Activated T-helper 1 cell treated with anti-CD3 and anti-CD28 coated beads, Interleukin-2, amount 50 U/mL, for 16 hours (primary cell): Measurements from ENCODE around the gene ATR.
"Not testable (repeated sequence)": the region's sequence is repeated elsewhere in the genome, so short reads cannot be mapped to it uniquely, and the experiment has no call there.

Experiments used
- DNase-seq, 2 donors: peaks; one replicate each; pipeline ENCODE4 v3.0.0-alpha.2; 2020; ENCODE audit warnings: low read depth in 1 of 2, low spot score in 1 of 2

ATR gene

DNA sequence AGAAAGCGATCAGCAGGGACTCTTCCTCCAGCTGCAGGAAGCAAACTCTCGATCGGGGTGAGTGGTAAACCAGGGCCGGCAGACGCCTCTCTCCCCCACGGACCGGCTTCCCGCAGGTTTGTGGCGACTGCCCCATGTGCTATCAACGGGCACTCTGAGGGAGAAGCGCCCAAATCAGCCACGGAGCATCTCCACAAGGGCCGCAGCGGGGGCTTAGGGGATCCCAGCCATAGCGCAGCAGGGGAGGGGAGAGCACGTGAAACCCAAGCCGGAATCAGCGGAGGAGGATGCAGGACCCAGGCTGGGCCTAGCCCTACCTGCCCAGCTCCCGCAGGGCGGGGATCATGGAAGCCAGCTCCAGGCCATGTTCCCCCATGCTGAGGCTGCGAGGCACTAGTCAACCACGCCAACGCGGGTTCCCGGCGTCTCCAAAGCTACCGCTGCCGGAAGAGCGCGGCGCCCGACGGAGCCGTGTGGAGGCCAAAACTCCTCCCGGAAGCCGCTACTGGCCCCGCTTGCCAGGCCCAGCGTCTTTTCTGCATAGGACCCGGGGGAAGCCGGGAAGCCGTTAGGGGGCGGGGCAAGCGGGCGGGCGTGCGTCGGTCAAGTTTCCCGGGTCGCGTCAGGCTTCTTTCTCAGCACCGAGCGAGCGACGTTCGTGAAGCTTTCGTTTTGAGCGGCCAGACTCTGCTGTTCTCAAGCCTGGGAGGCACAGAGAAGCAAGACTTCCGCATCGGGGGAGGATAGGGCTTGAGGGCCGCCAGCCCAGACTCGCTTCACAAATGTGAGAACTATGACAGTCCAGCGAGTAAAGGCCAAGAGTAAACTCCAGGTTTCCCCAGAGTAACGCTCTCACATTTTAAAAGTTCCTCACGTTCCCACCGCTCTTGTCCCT lies at the start of gene ATR:
TSS of gene ATR (minus strand) at position 405 of the 895 bp plus-strand sequence. CDS start at position 376, 29 bp downstream.
- peak; percentile 91 to 94 for DNase-seq

DNA sequence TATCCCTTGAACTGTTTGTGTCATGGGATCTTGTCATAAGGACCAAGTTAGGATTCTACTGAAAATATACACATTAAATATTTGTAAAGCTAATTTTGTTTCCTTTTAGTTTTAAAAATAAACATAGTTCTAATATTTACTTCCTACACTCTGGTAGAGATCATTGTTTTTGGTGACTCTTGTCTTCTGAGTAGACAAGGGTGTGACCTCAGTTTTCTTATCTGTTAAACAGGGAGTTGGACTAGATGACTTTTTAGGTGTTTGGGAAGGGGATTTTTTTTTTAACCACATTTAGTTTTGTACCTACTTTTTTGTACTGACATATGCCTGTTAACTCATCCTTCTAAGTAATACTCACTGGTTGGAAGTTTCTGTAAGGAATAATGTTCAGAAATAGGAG lies 48.4 kb upstream of the ATR start:
- DNase-seq, result no peak

DNA sequence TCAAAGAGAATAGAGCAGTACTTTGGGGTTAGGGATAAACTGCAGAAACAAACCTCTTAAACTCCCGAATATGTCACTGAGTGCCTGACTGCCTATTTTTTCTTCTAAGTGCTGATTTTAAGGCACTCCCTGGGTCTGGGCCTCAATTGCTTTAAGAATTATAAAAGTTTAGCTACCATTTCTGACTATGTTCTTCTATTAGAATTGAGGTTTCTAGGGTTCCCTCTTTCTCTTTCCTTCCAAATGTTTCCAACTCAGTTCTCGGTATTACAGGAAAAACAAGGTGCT lies 46.6 kb upstream of the ATR start:
- no peak for DNase-seq

DNA sequence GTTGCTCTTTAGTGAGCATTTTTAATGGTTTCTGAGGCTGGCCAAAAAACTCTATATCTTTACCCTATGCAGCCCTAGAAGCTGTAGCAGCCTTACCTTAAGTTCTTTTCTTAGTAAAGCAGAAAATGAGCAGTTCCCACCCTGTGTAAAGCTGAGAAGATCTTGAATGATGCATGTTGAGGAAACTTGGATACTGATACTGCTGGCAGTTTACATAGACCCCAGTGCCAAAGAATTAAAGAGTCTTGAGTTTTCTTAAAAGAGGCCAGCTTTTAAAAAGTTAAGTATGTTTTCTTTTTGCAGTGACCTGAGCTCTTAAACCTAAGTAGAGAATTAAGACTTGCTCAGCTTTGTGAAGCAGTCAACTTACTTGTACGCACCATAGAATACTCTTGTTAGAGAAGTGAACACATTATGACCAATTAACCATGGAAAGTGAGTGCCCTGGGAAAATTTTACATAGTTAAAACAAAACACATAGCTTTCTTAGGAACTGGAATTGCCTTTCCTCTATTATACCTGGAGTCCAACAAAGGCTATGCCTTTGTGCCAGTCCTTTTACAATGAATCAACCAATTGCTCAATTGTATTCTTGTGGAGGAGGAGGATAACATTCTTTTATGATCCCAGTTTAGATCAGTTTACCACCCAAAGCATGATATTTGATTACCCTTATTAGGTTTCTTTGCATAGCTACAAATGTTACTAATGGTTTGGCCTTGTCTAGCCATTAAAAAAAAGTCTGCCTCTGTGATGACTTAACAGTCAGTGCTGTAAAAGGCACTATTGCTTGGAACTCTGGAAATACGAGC lies 46.0 kb upstream of the ATR start:
- no peak for DNase-seq

DNA sequence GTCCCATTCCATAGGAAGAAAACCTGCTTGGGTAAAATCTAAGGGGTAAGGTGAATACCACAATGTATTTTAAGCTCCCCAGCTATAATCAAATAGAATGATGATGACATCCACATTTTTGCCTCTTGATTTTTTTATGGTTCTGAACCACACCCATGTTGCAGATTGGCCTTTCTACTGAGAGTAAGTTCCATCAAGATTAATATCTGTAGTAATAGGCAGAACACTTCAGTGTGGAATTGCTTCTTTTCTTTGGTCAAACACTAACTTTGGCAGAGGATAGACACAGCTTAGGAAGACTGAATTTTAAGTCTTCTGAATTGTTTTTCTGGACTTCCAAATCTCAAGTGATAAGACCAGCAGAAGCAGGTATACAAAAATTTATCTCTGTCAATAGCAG lies 44.7 kb upstream of the ATR start:
- DNase-seq, result no peak

DNA sequence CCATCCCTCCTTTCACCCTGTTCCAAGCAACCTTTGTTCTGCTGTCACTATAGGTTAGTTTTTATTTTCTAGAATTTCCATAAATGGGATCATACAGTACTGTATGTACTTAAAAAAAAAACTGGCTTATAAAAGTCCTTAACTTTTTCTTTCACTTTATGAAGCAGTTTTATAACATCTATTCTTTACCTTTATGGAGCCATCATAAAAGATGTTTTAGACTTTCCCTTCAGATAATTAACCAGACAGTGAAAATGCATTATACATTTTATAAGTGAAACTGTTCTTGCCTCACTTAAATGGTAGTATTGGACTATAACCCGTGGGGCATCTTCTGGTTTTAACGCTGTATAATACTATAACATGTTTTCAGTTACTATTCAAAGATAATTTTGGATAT lies 43.9 kb upstream of the ATR start:
- no peak for DNase-seq

DNA sequence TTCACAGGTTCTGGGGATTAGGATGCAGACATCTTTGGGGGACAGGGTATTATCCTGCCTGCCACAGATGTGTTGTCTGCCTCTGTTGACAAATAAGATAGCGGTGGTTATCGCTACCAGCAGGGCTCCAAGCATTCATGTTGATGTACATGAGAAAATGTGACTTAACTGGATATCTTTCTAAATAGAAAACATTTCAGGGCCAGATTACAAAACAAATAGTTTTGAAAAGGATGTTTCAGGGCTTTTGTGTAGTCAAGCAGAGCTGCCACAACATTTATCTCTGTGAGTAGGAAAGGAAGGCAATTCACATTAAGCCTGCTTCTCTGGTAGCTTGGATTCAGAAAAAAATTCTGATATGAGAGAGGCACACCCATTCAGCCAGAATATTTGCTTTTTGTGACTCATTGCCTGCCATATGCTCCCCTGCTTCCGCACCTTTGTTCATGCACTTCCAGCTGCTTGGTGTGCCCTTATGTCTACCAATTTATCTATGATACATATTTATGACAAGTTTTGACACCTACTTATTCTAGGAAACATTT lies 40.5 kb upstream of the ATR start:
- DNase-seq, result no peak

DNA sequence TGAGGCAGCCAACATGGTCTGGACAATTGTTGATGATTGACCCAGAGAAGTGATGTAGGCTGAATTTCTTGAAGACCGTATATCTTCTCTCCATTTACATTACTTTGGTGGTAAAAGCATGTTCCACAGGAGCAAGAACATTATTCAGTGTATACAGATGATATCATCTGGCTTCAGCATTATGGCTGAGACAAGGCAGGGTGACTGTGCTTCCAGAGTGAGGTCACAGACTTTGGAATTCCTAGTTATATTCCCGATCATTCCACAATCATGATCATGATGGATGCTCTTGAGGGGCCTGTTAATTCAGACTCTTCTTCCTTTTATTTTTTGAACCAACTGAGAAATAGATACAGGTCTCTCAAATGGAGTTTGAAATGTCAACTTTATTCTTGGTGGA lies 36.6 kb upstream of the ATR start:
- DNase-seq, result no peak

DNA sequence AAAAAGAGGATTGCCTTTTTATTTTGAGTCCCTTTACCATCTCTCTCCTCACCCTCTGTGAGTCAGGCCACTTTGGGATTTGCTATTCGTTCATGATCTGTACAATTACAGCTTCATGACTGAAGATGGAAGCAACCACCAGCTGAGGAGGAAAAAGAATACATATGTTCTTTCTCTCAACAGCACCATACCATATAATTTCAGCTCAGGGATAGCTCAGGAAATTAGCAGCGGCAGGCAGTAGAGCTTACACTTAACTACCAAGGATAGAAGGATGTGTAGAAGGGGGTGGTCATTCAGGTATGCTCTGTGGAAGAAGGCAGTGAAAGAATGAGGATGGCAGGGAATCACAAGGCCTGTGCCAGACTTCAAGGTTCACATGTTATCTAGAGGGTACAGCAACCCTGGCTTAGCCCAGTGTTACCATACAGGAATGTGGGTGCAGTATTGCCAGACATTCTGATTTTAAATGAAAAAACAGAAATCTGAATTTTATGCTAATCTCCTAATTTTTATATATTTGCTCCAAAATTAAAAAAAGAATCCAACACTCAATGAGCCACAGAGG lies 35.6 kb upstream of the ATR start:
- DNase-seq, result no peak

DNA sequence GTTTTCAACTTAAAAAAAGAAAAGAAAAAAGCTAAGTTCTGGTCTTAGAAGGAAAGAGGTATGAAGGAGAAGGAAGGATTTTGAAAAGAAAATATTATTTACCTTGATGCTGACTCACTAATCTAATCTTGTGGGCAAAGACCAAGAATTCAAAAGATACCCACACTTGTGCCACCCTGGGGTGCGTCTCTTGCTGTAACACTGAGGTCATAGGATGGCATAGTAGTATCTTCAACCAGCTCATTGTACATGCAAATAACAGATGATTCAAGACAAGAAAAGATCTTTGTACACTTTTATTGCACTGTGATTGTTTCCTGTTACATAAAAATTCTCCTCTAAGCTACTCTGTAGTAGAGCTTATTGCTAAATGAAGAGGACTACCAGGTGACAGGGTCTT lies 35.0 kb upstream of the ATR start:
- DNase-seq, result no peak

DNA sequence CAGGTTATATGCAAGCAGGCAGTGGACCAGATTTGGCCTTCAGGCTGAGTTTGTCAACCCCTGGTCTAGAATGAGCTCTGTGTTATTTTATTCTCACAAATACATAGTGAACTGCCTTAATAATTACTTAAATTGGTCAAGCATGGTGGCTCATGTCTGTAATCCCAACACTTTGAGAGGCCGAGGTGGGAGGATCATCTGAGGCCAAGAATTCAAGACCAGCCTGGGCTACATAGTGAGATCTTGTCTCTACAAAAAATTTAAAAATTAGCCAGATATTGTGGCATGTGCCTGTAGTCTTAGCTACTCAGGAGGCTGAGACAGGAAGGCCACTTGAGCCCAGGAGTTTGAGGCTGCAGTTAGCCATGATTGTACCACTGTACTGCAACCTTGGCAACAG lies 32.7 kb upstream of the ATR start:
- no peak for DNase-seq

DNA sequence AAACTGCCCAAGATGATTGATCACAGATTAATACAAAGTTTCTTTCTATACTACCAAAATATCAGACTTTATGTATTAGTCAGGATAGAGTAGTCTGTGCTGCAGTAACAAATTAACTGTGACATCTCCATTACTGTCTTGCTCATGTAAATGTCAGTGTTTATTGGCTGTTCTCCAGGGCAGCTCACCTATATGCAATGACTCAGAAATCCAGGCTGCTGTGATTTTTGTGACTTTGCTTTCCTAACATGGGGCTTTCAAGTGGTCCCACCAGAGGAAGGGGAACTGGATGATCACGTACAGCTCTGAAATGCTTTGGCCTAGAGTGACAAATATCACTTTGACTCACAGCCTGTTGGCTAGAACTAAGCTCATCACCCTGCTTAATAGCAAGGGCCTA lies 30.6 kb upstream of the ATR start:
- DNase-seq, result no peak

DNA sequence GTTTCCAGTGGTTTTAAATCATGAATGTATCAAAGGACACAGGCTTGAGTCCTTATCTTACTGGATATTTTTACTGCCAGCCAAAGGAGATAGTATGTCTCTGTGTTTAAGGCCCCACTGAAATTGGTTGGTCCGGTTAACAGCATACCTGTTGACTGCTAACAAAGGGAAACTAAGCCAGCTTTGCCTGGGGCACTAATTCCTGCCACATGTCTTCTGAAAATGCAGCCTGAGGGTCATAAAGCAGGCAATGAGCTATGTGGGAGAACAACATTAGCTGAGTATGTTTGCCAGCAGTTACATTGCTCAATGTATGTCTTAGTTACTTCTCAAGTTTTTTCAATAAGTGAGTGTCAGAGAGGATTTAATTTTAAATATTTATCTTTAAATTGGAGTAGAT lies 30.1 kb upstream of the ATR start:
- DNase-seq, result no peak

DNA sequence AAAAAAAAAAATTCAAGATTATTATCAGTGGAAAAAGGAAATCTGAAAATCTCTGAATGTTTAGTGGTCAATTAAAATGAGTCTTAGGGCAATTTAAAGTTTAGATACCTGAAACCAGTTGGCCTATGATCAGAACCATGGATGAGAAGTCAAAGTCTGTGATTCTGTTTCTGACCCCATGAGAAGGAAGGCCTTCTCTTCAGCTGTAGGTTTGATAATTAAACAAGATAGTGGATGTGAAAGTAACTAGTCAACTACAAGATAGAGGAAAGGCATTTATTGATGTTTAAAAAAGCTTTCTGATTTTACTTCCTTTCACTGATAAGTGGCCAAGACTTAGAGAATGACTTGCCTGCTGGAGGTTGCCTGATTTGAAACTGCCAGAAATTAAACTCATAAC lies 26.4 kb upstream of the ATR start:
- DNase-seq, result no peak

DNA sequence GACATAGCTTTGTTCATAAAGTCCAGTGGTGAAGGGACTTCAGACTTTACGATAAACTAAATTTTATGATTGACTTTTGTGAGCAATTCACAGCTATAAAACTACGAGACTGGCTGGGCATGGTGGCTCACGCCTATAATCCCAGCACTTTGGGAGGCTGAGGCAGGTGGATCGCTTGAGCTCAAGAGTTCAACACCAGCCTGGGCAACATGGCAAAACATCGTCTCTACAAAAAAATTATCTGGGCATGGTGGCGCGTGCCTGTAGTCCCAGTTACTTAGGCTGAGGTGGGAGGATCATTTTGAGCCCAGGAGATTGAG lies 24.8 kb upstream of the ATR start:
- DNase-seq, result not testable (repeated sequence)

DNA sequence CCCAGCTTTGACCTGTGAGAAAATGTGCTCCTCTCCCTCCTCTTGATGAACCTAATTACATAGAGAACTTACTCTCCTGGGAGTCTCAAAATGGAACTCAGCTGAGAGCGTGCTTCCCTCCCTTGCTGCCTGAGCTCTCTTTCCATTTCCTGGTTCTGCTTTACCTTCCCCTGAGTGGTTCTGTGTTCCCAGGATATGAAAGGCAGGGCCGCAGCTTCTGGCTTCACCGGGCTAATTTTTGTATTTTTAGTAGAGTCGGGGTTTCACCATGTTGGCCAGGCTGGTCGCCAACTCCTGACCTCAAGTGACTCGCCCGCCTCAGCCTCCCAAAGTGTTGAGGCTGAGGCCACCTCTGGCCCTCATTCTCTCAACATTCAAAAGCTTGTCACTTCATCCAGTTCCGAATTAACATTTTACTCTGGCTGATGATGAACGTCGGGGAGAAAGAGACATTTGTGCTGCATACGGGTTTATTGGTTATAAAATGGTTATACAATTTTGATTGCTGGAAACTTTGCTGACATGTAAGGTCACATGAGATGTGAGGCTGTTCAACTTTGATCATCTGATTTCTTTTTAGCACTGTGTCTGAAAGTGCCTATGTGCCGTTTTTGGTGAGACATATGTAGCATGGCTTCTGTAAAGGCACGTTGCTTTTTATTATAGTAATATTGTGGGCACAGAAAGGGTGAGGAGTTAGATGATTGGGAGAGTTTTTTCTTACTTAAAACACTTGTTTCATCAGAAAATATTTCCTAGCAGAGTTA lies 24.3 kb upstream of the ATR start:
- no peak for DNase-seq

DNA sequence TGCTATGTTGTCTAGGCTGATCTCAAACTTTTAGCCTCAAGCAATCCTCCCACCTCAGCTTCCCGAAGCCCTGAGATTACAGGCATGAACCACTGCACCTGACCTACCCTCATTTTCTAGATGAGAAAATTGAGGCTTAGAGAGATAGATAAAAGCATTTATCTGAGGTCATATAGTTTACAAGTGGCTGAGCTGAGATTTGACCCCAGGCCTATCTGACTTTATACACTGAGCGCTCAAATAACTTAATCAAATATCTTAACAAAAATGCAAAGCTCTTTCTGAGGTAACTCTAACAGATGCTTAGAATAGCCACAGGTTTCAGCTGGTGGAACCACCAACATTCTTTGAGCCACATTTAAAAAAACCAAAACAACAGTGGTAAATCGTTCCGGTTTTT lies 23.2 kb upstream of the ATR start:
- DNase-seq, result no peak

DNA sequence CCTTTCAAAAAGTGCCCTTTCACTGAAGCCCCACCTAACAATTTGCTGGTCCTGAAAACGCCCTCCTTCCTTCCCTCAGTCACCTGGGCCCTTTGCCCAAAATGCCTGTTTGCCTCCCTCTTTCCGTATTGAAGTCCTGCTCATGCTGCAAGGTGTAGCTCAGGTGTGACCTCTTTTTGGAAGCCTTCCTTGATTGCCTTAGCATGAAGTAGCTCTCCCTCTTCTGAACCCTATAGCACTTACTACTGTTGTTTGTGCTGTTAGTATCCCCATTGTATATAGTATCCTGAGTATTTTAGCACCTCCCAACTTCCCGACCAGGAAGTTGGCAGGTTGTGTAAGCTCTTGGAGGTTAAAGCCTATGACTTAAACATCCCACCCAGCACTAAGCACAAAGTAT lies 19.4 kb upstream of the ATR start:
- no peak for DNase-seq

DNA sequence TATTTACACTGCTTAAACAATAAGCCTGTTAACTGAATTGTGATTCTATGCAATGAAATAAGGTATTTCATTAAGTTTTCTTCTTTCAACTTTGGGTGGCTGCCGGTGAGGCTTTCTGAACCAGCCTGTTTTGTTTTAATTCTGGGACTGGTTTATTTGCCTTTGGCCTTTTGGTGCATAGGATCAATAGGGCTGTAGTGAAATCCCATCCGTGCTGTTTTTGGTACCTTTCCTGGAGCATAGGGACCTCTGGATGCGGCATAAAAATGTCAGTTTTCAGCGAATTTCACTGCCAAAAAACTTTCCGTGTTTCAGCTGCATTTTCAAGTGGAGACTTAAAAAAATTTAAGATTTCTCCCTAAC lies 18.2 kb upstream of the ATR start:
- no peak for DNase-seq

DNA sequence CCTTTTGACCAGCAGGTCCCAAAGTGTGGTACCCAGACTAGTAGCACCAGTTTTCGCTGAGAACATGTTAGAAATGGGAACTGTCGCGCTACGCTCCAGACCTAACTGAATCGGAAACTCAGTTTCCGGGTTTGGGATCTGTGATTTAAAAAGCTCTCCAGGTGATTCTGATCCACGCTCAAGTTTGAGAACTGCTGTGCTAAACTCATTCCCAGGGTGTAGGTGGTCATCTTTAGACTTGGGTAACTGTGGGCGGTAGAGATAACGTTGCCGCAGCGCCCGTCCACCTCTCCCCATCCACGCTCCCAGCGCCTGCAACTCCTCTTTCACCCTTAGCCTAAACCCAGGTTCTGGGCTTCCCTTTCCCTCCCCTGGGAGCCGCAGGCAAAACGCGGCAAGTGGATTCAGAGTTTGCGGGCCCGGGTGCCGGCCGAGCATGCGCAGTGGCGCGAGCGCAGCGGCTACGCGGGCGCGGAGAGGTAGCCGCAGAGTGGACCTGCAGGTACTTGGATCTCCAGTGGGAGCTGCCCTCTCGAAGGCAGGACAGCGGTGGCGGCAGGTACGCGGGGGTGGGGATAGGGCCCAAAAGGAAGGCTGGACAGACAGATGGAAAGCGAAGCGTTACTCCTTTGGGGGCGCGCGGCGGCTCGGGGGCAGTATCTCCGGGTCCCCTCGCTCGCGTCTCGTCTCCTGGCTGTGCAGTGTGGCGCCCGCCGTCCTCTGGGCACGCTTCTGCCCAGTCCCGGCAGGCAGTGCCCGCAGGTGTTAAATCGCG lies 17.6 kb upstream of the ATR start, which contains the start of gene PLS1:
TSS of gene PLS1 (plus strand) at position 443 of the 775 bp plus-strand sequence. CDS start 67,845 bp downstream, outside the sequence.
- peak; percentile 67 to 77 for DNase-seq

DNA sequence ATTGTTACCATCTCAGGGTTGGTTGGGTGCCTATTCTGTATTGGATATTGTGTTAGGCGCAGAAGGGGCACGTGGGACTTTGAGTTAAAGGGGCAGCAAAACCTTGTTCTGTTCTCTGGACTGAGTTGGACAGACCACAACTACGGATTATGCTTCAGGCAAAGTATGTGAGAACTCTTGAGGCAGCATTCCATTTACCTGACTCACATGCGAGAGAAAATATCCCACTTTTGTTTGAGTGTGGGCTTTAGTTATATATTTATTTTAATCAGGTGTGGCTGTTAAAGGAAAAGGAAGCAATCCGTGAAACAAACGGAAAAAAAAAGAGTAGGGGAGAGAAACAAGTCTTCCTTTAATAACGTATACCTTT lies 17.0 kb upstream of the ATR start:
- DNase-seq, result no peak
